Astrocyte (in vitro differentiated cells and primary cell): ENCODE measurements around the gene MTA1. TPM values are rescaled to one million over a fixed set of nuclear protein-coding genes. Genes with fewer than 3 reads are reported as not detected.

Experiments
- DNase-seq: peaks from one replicate; pipeline ENCODE4 v3.0.0-alpha.2; 2010; ENCODE audit warnings: low read depth
- FAIRE-seq: peaks from 2 replicates; lab custom pipeline; 2011; peaks lifted over from hg19 to GRCh38; lab: Jason Lieb, UNC
- H2AFZ ChIP-seq: 2 replicates; pipeline ENCODE4 v1.6.0; 2012; ENCODE audit warnings: low read depth, low read length, inconsistent platforms
- H3K27ac ChIP-seq: 2 replicates; pipeline ENCODE4 v1.5.1; 2011; ENCODE audit warnings: low read depth, low read length, inconsistent platforms
- H3K27me3 ChIP-seq: 2 replicates; pipeline ENCODE4 v1.6.0; 2011; ENCODE audit warnings: low read length, inconsistent platforms; ENCODE audit not compliant: insufficient read depth
- H3K36me3 ChIP-seq: 2 replicates; pipeline ENCODE4 v1.5.1; 2011; ENCODE audit warnings: low read length, inconsistent platforms; ENCODE audit not compliant: insufficient read depth
- H3K4me1 ChIP-seq: 2 replicates; pipeline ENCODE4 v1.5.1; 2011; ENCODE audit warnings: low read length, inconsistent platforms; ENCODE audit not compliant: insufficient read depth
- H3K4me2 ChIP-seq: 2 replicates; pipeline ENCODE4 v1.6.0; 2012; ENCODE audit warnings: low read length, inconsistent platforms
- H3K4me3 ChIP-seq: 2 replicates; pipeline ENCODE4 v1.5.1; 2011; ENCODE audit warnings: low read depth, mild to moderate bottlenecking, low read length, inconsistent platforms; ENCODE audit not compliant: insufficient read depth
- H3K79me2 ChIP-seq: 2 replicates; pipeline ENCODE4 v1.6.0; 2012; ENCODE audit warnings: mild to moderate bottlenecking, low read length, inconsistent platforms; ENCODE audit not compliant: insufficient read depth
- H3K9ac ChIP-seq: 2 replicates; pipeline ENCODE4 v1.6.0; 2012; ENCODE audit warnings: mild to moderate bottlenecking, low read length, inconsistent platforms
- H3K9me3 ChIP-seq: 2 replicates; pipeline ENCODE4 v1.5.1; 2012; ENCODE audit warnings: low read depth, mild to moderate bottlenecking, low read length, inconsistent platforms; ENCODE audit not compliant: insufficient read depth
- H4K20me1 ChIP-seq: 2 replicates; pipeline ENCODE4 v1.6.0; 2012; ENCODE audit warnings: low read length, inconsistent platforms; ENCODE audit not compliant: insufficient read depth
- H3K27ac Mint-ChIP-seq: one replicate; pipeline ENCODE4 v1.8.0; 2021; ENCODE audit warnings: mild to moderate bottlenecking, mixed read lengths; ENCODE audit not compliant: unreplicated experiment
- H3K27me3 Mint-ChIP-seq: one replicate; pipeline ENCODE4 v1.8.0; 2021; ENCODE audit warnings: low read depth, mixed read lengths; ENCODE audit not compliant: unreplicated experiment
- H3K36me3 Mint-ChIP-seq: one replicate; pipeline ENCODE4 v1.8.0; 2021; ENCODE audit warnings: low read depth, mixed read lengths; ENCODE audit not compliant: unreplicated experiment
- H3K4me1 Mint-ChIP-seq: one replicate; pipeline ENCODE4 v1.8.0; 2021; ENCODE audit warnings: low read depth, mixed read lengths; ENCODE audit not compliant: unreplicated experiment
- H3K4me3 Mint-ChIP-seq: one replicate; pipeline ENCODE4 v1.8.0; 2021; ENCODE audit warnings: mild to moderate bottlenecking, moderate library complexity, mixed read lengths; ENCODE audit not compliant: unreplicated experiment
- H3K9me3 Mint-ChIP-seq: one replicate; pipeline ENCODE4 v1.8.0; 2021; ENCODE audit warnings: mild to moderate bottlenecking, mixed read lengths; ENCODE audit not compliant: unreplicated experiment
- CTCF ChIP-seq: IDR thresholded peaks from 2 replicates; pipeline ENCODE4 v1.5.1; 2011; ENCODE audit warnings: low read depth, mild to moderate bottlenecking, inconsistent platforms, low read length, moderate library complexity; ENCODE audit not compliant: insufficient read depth
- EZH2 ChIP-seq: IDR thresholded peaks from 2 replicates; pipeline ENCODE4 v1.6.1; 2012; ENCODE audit warnings: mild to moderate bottlenecking, low read length, inconsistent platforms; ENCODE audit not compliant: insufficient read depth
- total RNA-seq: library from RNA; stranded (reverse); gene quantifications from 2 replicates; pipeline ENCODE4 v1.2.1, GENCODE V29; 2021

The MTA1 gene
- total RNA-seq, 1 donor from 2014 or later: 111 TPM

- no peak overlapping the region for H3K4me2 ChIP-seq
- H3K27me3 Mint-ChIP-seq: no peaks in the 10 kb centered on the region
- peaks cover 9% of the 10 kb centered on the region for H4K20me1 ChIP-seq
- H3K27ac ChIP-seq: no peak overlapping the region
- no peak overlapping the region for H3K4me3 ChIP-seq
- H3K36me3 ChIP-seq: peaks cover 5% of the 10 kb centered on the region
- H2AFZ ChIP-seq: no peak overlapping the region
- no peak overlapping the region for H3K9ac ChIP-seq
- H3K4me1 ChIP-seq: peaks cover 2% of the 10 kb centered on the region
- no peaks in the 10 kb centered on the region for H3K9me3 ChIP-seq
- H3K9me3 Mint-ChIP-seq: no peaks in the 10 kb centered on the region
- TF ChIP-seq CTCF (no peak), EZH2 (no peak)
- H3K4me1 Mint-ChIP-seq: peaks cover 1% of the 10 kb centered on the region
- peaks cover 3% of the 10 kb centered on the region for H3K36me3 Mint-ChIP-seq
- no peak for DNase-seq
- no peaks in the 10 kb centered on the region for H3K27me3 ChIP-seq
- H3K27ac Mint-ChIP-seq: no peak overlapping the region
- H3K4me3 Mint-ChIP-seq: no peak overlapping the region
- no peak for FAIRE-seq
- H3K79me2 ChIP-seq: no peaks in the 10 kb centered on the region
Measured at GRCh38 chr14:105460116-105460515, 40.5 kb downstream of the MTA1 start.

- peaks cover 3% of the 10 kb centered on the region for H3K4me1 Mint-ChIP-seq
- H3K27ac Mint-ChIP-seq: no peak overlapping the region
- H3K4me3 ChIP-seq: no peak overlapping the region
- peaks cover 3% of the 10 kb centered on the region for H3K36me3 Mint-ChIP-seq
- peaks cover 13% of the 10 kb centered on the region for H4K20me1 ChIP-seq
- H2AFZ ChIP-seq: no peak overlapping the region
- no peak for TF ChIP-seq EZH2
- no peak for TF ChIP-seq CTCF
- no peaks in the 10 kb centered on the region for H3K79me2 ChIP-seq
- no peaks in the 10 kb centered on the region for H3K9me3 ChIP-seq
- no peaks in the 10 kb centered on the region for H3K27me3 ChIP-seq
- H3K4me3 Mint-ChIP-seq: no peak overlapping the region
- no peak for FAIRE-seq
- H3K36me3 ChIP-seq: peaks cover 5% of the 10 kb centered on the region
- H3K27me3 Mint-ChIP-seq: no peaks in the 10 kb centered on the region
- H3K27ac ChIP-seq: no peak overlapping the region
- H3K4me2 ChIP-seq: no peak overlapping the region
- H3K9ac ChIP-seq: no peak overlapping the region
- no peak for DNase-seq
- H3K9me3 Mint-ChIP-seq: no peaks in the 10 kb centered on the region
- H3K4me1 ChIP-seq: peaks cover 7% of the 10 kb centered on the region
Measured at GRCh38 chr14:105460616-105461015, 41.0 kb downstream of the MTA1 start.

- Histone ChIP-seq H3K4me2 (no peak overlapping the region), H3K79me2 (no peaks in the 10 kb centered on the region), H3K4me3 (no peak overlapping the region), H3K36me3 (peaks cover 2% of the 10 kb centered on the region), H3K4me1 (peaks cover 11% of the 10 kb centered on the region), H3K9me3 (no peaks in the 10 kb centered on the region), H3K9ac (no peak overlapping the region), H3K27ac (no peak overlapping the region), H2AFZ (no peak overlapping the region), H3K27me3 (no peaks in the 10 kb centered on the region), H4K20me1 (peaks cover 12% of the 10 kb centered on the region)
- Mint-ChIP-seq H3K4me3 (no peak overlapping the region), H3K4me1 (peaks cover 6% of the 10 kb centered on the region), H3K36me3 (peaks cover 3% of the 10 kb centered on the region), H3K9me3 (no peaks in the 10 kb centered on the region), H3K27me3 (no peaks in the 10 kb centered on the region), H3K27ac (no peak overlapping the region)
- no peak for TF ChIP-seq EZH2
- no peak for TF ChIP-seq CTCF
- DNase-seq (no peak), FAIRE-seq (no peak)
Measured at GRCh38 chr14:105461903-105462302, 42.3 kb downstream of the MTA1 start.
